K562 (cell line): ENCODE results near the gene PSMD13.

Source experiments
- NR2F6 ChIP-seq: fragments of 450-650 bp; formaldehyde crosslinking; IDR thresholded peaks from 2 replicates; pipeline ENCODE4 v1.4.0; 2020; ENCODE audit warnings: mild to moderate bottlenecking
- PCBP1 ChIP-seq: fragments of 200-400 bp; formaldehyde crosslinking; IDR thresholded peaks from 2 replicates; pipeline ENCODE4 v1.6.1; 2018; ENCODE audit warnings: mild to moderate bottlenecking, low read depth, low read length; ENCODE audit not compliant: poor library complexity, severe bottlenecking
- PYGO2 ChIP-seq: fragments of 450-650 bp; IDR thresholded peaks from 2 replicates; pipeline ENCODE4 v1.6.1; 2016; ENCODE audit warnings: mild to moderate bottlenecking, missing genetic modification characterization, moderate library complexity, missing compliant biosample characterization
- SP1 ChIP-seq: sonication (generic); formaldehyde crosslinking; IDR thresholded peaks from 2 replicates; pipeline ENCODE4 v1.8.1; 2022; ENCODE audit warnings: mild to moderate bottlenecking, missing genetic modification reagents
- STAT5B ChIP-seq: fragments of 250-450 bp; sonication (Bioruptor Pico); IDR thresholded peaks from 2 replicates; pipeline ENCODE4 v1.8.0; 2021; ENCODE audit warnings: mild to moderate bottlenecking, inconsistent platforms
- TAF15 ChIP-seq: fragments of 200-400 bp; formaldehyde crosslinking; IDR thresholded peaks from 2 replicates; pipeline ENCODE4 v1.6.1; 2017; ENCODE audit warnings: mild to moderate bottlenecking, low read depth, low read length, moderate library complexity
- TBL1XR1 ChIP-seq, 2 experiments: IDR thresholded peaks; 2 replicates each; pipeline ENCODE4 v1.6.1; 2012; ENCODE audit warnings: improper control_type of control experiment in 2 of 2, low read length in 2 of 2, mild to moderate bottlenecking in 1 of 2
- ZC3H4 ChIP-seq: sonication (generic); formaldehyde crosslinking; IDR thresholded peaks from 2 replicates; pipeline ENCODE4 v1.9.0; 2021; ENCODE audit warnings: missing genetic modification reagents, borderline replicate concordance
- ZFP36 ChIP-seq: fragments of 150-350 bp; IDR thresholded peaks from 2 replicates; pipeline ENCODE4 v1.6.1; 2018; ENCODE audit warnings: low read length, low read depth; ENCODE audit not compliant: partially characterized antibody

DNA sequence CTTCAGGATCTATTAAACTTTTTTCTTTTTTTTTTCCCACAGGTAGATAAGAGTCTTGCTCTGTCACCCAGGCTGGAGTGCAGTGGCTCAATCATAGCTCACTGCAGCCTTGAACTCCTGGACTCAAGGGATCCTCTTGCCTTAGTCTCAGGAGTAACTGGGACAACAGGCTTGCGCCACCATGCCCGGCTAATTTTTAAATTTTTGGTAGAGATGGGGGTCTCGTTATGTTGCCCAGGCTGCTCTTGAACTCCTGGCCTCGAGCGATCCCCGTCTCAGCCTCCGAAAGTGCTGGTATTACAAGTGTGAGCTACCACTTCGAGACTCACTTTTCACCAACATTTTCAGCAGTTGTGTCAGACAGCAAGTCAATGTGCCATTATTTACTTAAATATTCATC, 1.6 kb upstream of the PSMD13 start:
- TF ChIP-seq SP1 (CRISPR knock-in tag): no peak
- no peak for TF ChIP-seq PYGO2
- TF ChIP-seq ZFP36: no peak
- no peak for TF ChIP-seq ZC3H4
- no peak for TF ChIP-seq STAT5B (CRISPR knock-in tag)
- no peak for TF ChIP-seq PCBP1
- TF ChIP-seq NR2F6 (CRISPR knock-in tag): no peak
- no peak for TF ChIP-seq TBL1XR1 (IDR thresholded peaks at IDR 0.05; ENCODE audit: low read length in 2 of 2)
- no peak for TF ChIP-seq TAF15
